Anterior cingulate cortex (tissue), 58 donors: ENCODE data around the gene CDK11A.
"Not testable (repeated sequence)": the region's sequence is repeated elsewhere in the genome, so short reads cannot be mapped to it uniquely, and the experiment has no call there.

Experiments
- DNase-seq, 58 donors: peaks; one replicate each; lab custom pipeline; 2025; lab: John Stamatoyannopoulos, UW

The CDK11A gene

GRCh38 chr1:1728308-1729005 lies 4.3 kb upstream of the CDK11A start:
- DNase-seq = not testable (repeated sequence)

DNA sequence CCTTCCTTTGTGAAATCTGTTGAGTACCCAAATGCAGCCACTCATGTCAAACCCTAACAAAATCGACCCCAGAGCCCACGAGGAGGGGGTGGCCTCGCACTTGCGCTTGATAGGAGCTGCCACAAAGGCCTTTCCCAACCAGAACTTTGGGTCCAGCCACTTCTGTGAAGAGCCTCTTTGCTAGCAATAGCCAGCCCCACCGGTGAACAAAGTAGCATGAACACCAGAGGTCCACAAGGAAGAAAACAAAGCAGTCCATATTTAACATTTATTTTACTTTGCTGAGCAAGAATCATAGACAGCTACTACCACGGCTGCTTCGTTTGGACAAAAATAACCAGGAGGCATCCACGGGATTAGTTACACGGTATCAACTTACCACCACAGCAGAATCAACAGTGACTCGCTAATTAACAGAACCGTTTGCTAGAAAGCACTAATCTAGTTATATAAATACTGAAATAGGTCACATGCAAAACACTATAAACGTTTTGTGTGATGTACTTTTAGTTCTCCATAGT lies 3.0 kb upstream of the CDK11A start:
- DNase-seq = not testable (repeated sequence)

DNA sequence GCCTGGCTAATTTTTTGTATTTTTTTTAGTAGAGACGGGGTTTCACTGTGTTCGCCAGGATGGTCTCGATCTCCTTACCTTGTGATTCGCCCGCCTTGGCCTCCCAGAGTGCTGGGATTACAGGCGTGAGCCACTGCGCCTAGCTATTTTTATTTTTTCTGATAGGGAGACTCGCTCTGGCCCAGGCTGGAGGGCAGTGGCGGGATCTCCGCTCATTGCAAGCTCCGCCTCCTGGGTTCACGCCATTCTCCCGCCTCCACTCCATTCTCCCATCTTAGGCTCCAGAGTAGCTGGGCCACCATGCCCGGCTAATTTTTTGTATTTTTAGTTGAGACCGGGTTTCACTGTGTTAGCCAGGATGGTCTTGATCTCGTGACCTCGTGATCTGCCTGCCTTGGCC lies 1.9 kb upstream of the CDK11A start:
- not testable (repeated sequence) for DNase-seq

DNA sequence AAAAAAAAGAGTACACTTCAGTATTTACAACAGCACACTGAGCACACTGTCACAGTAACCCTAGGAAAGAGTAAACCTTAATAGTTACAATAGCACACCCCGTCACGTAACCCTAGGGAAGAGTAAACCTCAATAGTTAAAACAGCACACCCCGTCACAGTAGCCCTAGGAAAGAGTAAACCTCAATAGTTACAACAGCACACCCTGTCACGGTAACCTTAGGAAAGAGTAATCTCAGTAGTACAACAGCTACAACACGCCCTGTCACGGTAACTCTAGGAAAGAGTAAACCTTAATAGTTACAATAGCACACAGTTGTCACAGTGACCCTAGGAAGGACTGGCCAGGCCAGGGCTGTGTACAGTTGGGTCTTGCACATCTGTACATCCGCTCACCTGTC lies 3.0 kb downstream of the CDK11A start:
- DNase-seq = no peak

DNA sequence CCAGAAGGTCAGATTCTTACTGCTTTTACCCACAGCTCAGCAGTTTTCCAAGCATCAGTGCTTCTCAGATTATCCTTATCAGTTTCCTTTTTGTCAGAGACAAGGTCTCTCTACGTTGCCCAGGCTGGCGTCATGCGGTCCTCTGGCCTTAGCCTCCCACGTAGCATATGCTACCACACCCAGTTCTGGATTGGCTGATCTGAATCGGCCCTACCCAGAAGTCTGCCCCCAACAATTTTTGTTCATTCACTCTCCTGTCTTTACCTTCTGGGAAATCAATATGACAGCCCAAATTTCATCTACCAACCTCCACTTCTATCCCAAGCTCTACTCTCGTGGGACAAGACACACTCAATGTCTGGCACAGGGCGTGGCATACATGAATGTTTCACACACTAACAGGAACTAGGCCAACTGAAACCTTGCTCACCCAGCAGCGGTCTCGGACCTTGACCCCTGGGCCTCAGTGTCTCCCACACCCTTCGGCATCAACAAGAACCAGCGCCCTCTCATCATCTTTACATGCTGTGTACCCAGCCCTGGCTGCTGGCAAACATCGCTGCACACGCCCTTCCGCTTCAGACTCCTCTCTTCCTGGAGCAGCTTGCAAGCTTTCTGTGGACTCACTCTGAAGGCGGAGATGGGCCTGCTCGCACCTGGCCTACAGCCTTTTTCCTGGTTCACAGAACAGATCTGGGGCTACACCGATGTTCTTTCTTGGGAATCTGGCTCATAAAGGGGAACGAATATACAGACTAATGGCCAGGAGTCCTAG lies 8.9 kb downstream of the CDK11A start:
- DNase-seq = not testable (repeated sequence)

DNA sequence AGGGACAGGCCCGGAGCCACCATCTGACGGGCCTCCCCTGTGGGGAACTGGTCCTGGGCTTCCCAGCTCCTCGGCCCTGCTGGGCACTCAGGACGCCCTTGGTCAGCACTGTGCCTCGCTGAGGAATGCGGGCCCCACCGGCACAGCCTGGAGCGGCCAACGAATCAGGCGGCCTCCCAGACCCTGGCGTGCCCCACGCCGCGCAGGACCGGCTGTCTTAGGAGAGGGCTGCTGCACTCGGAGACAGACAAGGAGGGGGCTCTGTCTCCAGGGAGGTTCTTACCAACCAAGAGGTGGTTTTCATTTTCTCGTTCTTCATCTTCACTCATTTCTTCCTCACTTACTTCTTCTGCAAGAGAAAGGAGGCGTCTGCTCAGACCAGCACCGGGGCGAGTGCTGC lies 16.3 kb downstream of the CDK11A start:
- not testable (repeated sequence) for DNase-seq

GRCh38 chr1:1707241-1707640 lies 16.9 kb downstream of the CDK11A start:
- DNase-seq = not testable (repeated sequence)

DNA sequence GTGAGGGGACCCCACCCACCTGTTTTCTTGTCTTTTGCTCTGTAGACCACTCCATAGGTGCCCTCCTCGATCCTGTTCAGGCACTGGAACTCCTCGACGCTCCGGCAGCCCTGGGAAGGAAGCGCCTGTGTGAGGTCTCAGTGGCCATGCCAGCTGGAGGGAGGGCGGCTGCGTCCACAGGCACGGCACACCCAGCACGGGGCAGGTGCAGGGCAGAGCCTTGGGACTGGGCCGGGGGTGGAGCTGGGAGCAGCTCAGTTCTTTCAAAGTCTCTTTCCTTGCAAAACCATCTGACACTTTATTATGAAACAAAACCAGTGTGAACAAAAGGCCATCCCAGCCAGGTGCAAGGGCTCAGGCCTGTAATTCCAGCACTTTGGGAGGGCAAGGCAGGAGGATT lies 18.5 kb downstream of the CDK11A start:
- DNase-seq = not testable (repeated sequence)

DNA sequence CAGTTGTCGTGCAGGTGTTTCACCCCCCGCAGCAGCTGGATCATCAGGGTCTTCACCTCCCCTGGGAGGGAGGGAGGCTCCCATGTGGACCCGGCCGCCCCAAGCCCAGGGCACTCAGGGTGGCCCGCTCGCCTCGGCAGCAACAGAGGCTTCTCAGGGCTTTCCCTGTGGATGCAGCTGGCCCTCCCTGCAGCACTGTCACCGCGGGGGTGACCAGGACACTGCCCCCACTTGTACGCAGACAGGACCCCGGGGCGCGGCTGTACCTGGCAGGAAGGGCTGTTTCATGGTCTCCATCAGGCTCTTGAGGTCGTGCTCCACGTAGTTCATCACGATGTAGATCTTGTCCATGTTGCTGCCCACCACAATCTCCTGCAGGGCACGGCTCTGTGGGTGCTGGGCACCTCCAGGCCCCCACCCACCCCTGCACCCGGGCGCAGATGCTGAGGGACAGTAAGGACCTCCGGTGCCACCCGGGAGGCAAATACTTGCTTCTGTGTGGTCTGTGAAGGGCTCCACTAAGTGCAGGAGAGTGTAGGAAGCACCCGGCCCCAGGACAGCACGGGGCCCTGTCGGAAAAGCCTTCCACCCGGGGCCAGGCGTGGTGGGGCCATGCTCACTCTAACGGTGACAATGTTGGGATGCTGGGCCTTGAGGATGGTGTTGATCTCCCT lies 19.7 kb downstream of the CDK11A start:
- not testable (repeated sequence) for DNase-seq

GRCh38 chr1:1703796-1704195 lies 20.4 kb downstream of the CDK11A start:
- no peak for DNase-seq

DNA sequence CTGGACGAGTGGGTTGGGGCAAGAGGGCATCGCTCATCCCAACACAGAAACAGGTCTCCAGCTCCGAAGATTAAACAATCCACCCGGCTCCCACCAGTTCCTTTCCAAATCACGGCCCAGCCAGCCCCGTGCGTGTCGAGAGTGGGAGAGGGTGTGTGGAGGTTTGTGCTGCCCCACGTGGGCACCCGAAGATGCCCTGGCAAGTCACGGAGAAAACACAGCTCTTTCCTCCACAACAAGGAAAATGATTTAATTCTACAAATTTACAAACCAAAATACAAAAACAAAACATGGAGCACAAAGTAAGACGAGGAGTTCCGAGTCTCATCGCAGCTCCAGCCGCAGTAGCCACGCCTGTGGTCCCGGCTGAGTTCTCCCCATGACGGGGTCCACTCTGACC lies 21.7 kb downstream of the CDK11A start:
- DNase-seq = not testable (repeated sequence)

DNA sequence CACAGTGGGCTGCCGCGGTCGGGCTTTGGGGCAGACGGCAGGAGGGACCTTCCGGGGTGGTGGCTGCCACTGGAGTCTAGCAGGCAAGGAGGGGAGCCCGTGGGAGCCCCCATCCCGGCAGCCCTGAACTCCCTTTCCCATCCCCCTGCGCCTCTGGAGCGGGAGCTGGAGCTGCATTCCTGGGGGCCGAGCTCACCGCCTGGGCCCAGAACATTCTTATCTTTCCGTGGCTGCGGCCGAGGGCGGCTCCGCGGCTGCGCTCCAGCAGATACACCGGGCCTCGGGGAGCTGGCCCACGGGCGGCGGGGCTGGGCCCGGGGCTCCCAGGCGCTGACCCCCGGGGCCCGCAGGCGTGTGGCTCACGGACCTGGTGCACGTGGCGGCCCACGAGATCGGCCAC lies 23.6 kb downstream of the CDK11A start:
- not testable (repeated sequence) for DNase-seq

GRCh38 chr1:1700067-1700466 lies 24.1 kb downstream of the CDK11A start:
- not testable (repeated sequence) for DNase-seq

- not testable (repeated sequence) for DNase-seq
These were observed 25.1 kb downstream of the CDK11A start for GRCh38 chr1:1699061-1699460.

DNA sequence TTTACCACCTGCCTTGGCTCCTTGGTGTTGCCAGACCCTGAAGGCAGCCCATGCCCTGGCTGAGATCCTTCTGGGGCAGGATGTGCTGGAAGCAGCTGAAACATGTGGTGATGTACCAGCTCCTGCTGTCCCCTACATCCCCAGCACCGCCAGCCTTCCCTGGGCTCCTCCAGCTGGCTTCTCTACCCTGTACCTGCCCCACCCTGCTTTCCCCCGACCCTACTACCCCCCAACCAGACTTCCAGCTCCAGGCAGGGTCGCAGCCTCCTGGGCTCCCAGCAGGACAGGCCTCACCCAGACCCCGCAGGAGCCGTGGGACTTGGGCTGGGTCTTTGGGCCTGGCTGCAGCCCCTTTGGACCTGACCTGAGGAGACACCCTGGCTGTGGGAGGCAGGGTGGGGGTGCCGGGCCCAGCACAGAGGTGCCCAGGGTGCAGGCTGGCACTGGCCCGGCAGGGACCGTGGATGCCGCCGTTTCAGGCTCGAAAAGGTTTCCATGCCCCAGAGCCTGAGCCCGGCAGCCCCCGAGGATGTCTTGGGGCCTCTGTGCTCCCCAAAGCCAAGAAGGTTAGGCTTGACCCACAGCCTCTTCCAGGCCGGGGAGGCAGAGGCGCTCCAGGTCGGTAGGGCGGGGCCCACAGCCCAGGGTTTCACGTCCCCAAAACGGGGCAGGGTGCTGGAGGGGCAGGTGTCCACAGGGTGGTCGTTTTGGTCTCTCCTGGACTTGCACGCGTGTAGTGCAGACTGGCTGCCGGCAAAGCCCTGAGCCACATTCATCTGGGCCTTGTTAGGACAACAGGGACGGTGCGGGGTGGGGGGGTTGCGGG lies 26.6 kb downstream of the CDK11A start:
- DNase-seq = not testable (repeated sequence)

GRCh38 chr1:1696431-1697357 lies 27.5 kb downstream of the CDK11A start:
- DNase-seq = not testable (repeated sequence)

DNA sequence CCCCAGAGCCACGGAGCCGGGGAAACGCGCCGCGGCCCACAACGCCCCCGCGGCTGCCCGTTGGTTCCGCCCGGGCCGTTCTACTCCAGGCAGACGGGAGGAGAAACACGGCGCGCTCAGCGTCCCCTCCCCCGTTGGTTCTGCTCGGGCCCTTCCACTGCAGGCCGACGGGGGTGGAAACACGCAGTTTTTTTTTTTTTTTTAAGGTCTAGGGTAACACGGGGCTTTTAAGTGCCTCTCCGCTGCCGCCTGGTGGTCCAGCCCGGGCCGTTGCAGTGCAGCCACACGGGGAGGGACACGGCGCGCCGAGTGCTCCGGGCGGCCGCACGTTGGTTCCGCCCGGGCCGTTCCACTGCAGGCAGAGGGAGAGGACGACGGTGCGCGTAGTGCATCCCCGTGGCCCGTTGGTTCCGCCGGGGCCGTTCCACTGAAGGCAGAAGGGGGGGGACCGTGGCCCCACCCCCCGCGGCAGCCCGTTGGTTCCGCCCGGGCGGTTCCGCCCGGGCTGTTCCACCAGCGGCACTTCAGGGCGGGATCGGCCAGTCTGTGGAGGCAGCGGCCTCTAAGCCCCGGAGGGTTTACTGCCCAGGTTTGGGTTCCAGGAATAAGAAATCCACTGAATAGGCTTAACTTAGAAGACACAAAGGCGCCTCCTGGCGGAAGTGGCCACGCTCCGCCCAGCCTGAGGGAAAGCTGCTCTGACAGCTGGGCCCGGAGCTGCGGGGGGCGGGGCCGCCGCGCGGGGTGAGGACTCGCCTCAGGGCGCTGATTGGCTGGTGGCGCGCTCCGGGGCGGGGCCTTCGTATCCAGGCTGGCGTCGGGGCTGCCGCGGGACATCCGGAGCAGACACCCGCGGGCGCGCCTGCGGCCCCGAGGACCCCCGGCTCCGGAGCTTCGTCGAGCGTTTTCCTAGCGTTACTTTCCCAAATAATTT lies 31.2 kb downstream of the CDK11A start, which contains the start of gene SLC35E2B:
TSS of gene SLC35E2B (minus strand) at position 82 of the 934 bp plus-strand sequence. CDS start 16,096 bp downstream, outside the sequence.
- peak; percentile 31 to 95 (median 84) for DNase-seq

GRCh38 chr1:1692324-1692713 lies 31.8 kb downstream of the CDK11A start:
- peak in 28 of 58 donors; percentile 13 to 90 (median 78) for DNase-seq
